GM21737 (cell line): ENCODE measurements around the gene UQCRH.
"Not testable (repeated sequence)": the region's sequence is repeated elsewhere in the genome, so short reads cannot be mapped to it uniquely, and the experiment has no call there.

Experiments used
- ATAC-seq: cut with Tn5 transposase; IDR thresholded peaks from one replicate; pipeline ENCODE4 v1.9.1; 2021; ENCODE audit warnings: mild to moderate bottlenecking, moderate library complexity; ENCODE audit not compliant: unreplicated experiment

UQCRH gene

DNA sequence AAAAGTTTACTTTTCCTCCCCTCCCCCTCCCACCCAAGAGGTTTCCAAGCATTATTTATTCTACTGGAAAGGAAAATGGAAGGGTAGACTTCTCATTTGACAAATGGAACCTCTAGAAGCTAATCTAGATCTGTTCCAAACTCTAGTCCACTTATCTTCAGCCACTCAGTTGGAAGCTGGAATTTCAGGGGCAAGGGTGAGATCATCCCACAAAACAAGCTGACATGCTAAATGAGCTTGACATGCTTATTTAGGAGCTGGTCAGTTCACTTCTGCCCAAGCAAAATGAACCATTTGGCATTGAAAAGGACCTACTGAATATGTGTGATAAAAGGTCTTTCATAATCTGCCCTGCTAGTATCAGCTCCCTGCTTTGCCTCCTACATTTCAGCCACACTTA, 5.1 kb upstream of the UQCRH start:
- ATAC-seq = no peak

DNA sequence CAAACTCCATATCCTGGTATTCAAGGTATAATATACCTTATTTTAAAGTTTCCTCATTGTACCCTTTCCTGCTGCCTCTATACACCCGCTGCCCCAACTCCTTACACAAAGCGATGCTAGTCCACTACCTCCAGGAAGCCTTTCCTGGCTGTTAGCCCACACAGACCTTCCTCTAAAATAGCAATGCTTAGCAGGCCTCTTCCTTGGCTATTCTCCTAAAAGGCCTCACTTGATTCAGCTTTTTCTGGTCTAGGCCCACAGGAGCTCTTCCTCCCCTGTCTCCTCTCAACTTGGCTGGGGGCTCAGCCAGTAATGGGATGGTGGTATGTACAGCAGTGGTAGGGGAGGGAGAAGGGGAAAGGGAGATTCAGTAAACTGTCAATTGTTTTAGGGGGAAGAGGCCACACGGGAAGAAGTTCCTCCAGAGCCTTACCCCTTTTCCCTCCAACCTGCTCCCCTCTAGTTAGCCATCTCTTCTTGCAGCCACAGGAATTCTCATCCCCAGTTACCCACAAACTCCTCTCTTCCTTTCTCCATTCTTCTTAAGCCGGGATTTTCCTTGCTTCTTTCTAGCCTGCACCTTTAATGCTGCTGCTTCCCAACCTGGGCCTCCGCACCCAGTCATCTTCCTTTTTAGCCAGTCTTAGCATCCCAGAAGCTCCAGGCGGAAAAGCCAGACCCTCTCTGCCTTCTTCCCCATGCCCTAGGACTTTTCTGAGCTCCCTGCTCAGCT, 2.7 kb upstream of the UQCRH start:
- ATAC-seq = no peak

DNA sequence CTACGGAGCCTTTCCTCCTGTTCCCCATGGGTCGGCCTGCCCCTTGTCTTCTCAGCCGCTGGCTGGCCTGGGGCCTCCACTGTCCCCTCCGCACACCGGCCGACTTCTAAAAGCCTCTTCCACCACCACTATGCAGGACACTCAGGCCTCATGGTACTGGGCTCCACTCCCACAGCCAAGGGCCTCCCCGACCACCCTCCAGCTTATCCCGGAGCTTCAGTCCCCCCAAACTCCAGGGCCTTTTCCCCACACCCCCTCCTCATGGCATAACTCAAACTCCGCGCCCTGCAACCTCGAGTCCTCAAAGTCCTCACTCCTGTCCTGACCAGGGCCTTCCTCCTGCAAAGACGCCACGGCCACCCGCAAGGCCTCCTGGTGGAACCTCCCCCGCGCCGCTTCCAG, 2.1 kb upstream of the UQCRH start:
- no peak for ATAC-seq

DNA sequence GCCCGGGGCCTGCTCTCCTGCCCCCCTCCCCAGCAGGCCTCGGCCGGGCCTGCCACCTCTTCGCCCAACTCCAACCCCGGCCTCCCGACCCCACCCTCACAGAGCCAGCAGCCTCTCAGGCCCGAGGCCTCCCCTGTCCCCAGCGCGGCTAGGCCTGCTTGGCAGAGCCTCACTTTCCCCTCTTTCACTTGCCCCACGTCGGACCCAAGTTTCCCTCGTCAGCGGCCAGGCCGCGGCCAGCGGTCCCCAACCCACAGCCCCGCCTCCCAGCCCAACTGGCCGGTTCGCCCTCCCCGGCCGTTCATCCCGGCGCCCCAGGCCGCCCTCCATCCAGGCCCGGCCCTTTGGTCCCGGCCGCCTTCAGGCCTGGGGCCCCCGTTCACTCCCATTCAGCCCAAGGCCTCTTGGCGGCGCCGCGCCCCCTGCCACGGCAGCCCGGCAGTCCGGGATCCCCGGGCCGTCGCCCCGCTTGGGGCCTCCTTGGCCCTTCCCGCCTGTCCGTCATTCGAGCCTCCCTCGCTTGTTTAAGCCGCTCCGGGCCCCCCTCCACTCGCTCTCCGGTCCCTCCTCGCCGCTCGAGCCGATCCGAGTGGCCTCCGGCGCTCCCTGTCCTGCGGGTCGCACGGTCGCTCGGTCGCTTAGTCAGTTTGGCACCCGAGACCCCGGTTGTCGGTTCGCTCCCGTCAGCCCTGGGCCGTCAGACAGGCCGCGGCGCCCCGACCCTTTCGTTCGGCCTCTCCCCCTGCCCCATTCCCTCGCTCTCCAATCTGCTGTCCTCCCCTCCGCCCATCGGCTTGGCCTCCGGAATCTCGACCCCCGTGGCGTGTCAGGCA, 1.5 kb upstream of the UQCRH start:
- ATAC-seq = peak; percentile 37

DNA sequence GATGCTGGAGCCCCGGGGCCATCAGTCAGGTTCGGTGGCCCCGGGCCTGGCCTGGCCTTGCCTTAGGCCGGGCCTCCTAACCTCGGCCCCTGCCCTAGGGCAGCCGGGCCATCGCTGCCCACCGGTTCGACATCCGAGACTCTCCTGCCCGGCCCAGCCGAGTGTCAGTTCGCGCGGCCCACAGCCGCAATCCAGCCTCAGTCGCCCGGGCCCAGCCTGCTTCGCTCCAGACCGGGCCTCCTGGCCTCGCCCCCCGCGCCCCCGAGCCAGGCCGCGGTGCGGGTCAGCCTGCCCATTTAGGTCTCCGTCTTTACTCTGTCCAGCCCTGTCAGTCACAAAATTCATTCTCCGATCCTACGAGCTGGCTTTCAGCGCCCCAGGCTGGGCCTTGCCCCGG, 859 bp upstream of the UQCRH start:
- ATAC-seq = peak; percentile 11

DNA sequence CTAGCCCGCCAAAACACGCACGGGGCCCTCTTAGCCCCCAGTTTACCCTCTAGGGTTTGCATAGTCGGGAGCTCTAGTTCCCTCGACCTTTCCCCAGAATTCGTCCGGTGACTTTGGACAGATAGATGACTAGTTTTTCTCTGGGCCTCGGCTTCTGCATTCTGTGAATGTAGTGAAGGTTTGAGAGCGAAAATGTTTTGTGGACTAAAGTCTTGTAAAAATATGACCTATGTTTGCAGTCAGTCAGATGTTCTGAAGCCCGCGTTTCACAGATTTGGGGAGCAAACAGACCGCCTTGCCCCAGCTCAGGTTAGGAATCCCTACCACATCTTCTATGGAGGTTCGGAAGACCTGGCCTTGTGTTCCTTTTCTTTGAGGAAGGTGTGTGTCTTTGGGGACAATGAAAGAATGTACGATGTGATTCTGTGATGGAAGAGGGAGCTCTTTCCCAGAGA, 401 bp downstream of the UQCRH start:
- ATAC-seq = no peak

DNA sequence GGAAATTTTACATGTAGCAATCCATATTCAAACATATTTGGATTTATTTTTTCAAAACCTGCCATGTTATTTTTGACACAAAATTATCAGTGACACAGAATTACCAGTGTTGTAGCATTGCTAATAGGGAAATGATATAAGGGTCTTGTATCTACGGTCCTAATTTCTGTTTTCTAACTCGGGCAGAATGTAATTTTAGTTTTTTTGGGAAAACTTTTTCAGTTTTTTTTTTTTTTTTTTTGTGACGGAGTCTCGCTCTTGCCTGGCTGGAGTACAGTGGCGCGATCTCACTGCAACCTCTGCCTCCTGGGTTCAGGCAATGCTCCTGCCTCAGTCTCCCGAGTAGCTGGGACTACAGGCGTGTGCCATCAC, 2.6 kb downstream of the UQCRH start:
- no peak for ATAC-seq

DNA sequence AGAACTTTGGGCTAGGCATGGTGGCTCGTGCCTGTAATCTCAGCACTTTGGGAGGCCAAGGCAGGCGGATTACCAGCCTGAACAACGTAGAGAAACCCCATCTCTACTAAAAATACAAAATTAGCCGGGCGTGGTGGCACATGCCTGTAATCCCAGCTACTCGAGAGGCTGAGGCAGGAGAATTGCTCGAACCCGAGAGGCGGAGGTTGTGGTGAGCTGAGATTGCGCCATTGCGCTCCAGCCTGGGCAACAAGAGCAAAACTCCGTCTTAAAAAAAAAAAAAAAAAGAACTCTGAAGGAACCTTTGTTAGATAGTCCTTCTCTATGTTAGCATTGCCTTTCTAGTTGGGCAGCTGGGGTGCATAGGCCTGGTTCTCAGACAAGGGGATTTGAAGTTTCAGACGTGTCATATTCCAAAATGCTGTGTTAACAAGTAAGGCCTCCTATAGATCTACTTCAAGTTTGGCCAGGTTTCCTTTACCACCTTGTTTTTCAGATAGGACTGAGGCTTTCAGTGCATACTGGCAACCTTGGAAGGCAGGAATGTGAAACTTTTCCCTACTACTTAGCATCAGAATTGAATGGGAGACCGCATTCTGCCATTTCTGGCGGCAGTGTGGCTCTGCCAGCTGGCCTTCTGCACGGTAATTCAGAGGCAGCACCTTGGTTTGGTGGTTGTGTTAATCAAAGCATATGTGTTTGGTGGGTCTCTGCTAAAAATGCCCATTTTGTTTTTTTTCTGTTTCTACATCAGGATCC, 6.1 kb downstream of the UQCRH start:
- no peak for ATAC-seq

DNA sequence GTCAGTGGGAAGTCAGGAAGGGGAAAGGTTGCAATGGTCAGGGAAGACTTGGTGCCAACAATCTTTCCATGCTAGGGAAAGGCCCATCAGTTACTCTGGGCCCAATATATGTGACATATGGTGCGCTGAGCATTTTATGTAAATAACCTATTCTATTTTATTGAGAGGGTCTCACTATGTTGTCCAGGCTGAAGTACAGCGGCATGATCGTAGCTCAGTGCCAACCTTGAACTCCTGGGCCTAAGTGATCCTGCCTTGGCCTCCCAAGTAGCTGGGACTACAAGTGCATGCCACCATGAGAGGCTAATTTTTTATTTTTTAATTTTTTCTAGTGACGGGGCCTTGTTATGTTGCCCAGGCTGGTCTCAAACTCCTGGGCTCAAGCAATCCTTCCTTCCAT, 6.8 kb downstream of the UQCRH start:
- ATAC-seq = no peak

DNA sequence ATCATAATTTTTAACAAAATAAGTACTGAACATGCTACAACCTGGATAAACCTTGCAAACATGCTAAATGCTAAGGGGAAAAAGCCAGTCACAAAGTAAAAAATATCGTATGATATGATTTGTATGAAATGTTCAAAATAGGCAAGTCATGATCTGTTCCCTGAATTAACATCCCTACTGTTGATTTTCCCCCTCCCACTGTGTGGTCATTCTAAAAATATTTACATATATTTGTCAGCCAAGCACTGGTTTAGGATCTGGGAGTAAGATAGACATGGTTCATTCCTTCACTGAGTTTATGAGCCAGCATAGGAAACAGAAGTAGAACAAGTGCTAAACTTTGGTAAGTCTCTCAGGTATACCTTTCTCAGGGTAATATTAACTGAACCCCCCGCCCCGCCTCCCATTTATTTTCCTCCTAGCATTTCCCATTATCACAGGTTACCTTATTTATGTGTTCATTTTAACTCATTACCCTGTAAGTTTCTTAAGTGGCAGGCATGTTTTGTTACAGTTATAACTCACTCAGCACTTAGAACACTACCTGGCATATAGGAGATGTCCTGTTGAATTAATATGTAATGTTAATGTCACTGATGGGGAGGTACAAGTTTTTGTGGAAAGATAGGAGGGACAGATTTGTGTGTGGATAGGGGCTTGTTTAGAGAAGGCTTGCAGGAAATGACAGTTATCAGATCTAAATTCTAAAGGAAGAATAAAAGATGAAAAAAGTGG, 12.3 kb downstream of the UQCRH start:
- ATAC-seq = no peak

DNA sequence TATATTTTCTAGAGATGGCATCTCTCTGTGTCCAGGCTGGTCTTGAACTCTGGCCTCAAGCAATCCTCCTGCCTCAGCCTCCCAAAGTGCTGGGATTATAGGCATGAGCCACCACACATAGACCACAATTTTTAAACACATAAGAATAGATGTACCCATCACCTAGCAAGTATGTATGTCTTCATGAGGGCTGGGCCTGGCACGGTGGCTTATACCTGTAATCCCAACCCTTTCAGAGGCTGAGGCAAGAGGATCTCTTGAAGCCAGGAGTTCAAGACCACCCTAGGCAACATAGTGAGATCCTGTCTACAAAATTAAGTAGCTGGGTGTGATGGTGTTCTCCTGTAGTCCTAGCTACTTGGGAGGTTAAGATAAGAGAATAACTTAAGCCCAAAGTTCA, 13.8 kb downstream of the UQCRH start:
- no peak for ATAC-seq

DNA sequence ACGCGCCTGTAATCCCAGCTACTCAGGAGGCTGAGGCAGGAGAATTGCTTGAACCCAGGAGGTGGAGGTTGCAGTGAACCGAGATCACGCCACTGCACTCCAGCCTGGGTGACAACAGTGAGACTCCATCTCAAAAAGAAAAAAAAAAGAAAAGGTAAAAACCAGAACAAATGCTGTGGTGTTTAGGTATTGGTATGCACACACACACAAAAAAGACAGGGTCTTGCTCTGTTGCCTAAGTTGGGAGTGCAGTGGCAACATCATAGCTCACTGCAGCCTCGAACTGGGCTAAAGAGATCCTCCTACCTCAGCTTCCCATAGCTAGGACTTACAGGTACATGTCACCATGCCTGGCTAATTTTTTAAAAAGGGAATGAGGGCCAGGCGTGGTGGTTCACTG, 15.8 kb downstream of the UQCRH start:
- not testable (repeated sequence) for ATAC-seq

DNA sequence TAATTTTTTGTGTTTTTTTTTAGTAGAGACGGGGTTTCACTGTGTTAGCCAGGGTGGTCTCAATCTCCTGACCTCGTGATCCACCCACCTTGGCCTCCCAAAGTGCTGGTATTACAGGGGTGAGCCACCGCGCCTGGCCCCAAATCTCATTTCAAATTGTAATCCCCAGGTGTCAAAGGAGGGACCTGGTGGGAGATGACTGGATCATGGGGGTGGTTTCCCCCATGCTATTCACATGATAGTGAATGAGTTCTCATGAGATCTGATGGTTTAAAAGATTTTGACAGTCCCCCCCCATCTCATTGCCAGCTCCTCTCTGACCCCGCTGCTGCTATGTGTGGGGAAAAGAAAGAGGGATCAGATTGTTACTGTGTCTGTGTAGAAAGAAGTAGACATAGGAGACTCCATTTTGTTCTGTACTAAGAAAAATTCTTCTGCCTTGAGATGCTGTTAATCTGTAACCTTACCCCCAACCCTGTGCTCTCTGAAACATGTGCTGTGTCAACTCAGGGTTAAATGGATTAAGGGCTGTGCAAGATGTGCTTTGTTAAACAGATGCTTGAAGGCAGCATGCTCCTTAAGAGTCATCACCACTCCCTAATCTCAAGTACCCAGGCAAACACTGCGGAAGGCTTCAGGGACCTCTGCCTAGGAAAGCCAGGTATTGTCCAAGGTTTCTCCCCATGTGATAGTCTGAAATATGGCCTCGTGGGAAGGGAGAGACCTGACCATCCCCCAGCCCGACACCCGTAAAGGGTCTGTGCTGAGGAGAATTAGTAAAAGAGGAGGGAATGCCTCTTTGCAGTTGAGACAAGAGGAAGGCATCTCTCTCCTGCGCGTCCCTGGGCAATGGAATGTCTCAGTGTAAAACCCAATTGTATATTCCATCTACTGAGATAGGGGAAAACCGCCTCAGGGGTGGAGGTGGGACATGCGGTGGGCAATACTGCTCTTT, 16.7 kb downstream of the UQCRH start:
- ATAC-seq = not testable (repeated sequence)

DNA sequence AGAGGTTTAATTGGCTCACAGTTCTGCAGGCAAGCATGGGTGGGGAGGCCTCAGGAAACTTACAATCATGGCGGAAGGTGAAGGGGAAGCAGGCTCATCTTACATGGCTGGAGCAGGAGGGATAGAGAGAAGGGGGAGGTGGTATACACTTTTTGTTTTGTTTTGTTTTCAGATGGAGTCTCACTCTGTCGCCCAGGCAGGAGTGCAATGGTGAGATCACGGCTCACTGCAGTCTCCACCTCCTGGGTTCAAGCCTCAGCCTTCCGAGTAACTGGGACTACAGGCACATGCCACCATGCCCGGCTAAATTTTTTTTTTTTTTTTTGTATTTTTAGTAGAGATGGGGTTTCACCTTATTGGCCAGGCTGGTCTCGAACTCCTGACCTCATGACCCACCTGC, 18.7 kb downstream of the UQCRH start:
- ATAC-seq = not testable (repeated sequence)

DNA sequence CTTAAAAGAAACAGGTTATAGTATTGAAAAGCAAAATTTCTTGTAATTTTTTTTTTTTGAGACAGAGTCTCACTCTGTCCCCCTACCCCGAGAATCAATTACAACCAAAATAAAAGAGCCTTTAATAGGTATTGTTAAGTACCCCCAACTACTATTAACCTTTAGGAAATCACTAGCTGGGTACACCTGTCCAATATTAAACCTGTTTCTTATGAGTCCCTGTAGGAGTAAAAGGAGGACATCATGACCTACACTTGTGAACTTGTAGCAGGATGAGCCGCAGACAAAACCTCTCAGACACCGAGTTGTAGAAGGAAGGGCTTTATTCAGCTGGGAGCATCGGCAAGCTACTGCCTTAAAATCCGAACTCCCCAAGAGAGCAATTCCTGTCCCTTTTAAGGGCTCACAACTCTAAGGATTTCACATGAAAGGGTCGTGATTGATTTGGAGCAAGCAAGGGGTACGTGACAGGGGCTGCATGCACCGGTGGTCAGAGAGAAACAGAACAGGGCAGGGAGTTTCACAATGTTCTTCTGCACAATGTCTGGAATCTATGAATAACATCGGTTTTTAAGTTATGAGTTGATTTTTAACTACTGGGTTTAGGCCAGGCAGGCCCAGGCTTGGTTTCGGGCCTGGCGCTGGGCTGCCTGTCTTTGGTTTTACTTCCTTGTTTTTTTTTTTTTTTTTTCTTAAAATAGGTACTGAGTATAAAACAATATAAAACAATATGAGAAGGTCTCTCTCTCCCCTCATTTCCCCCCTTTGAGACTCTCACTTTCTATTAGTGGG, 22.0 kb downstream of the UQCRH start:
- ATAC-seq = not testable (repeated sequence)

DNA sequence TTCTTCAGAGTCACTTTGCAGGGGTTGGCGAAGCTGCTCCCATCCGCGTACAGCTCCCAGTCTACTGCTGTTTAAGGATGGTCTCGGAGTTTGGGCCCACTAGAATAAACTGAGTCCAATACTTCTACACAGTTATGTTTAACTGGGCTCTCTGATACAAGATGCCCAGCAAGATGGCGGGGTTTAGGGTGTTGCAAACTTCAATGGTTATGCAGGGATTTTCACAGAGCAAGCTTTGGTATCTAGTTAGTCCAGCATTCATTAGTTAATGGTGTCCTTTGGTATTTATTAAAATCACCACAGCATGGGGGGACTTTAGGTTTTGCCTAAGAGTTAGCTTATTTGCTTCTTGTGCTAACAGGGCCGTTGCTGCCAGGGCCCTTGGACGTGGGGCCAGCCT, 24.7 kb downstream of the UQCRH start:
- not testable (repeated sequence) for ATAC-seq

DNA sequence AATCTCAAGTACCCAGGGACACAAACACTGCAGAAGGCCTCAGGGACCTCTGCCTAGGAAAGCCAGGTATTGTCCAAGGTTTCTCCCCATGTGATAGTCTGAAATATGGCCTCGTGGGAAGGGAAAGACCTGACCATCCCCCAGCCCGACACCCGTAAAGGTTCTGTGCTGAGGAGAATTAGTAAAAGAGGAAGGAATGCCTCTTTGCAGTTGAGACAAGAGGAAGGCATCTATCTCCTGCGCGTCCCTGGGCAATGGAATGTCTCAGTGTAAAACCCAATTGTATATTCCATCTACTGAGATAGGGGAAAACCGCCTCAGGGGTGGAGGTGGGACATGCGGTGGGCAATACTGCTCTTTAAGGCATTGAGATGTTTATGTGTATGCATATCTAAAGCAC, 26.3 kb downstream of the UQCRH start:
- not testable (repeated sequence) for ATAC-seq

DNA sequence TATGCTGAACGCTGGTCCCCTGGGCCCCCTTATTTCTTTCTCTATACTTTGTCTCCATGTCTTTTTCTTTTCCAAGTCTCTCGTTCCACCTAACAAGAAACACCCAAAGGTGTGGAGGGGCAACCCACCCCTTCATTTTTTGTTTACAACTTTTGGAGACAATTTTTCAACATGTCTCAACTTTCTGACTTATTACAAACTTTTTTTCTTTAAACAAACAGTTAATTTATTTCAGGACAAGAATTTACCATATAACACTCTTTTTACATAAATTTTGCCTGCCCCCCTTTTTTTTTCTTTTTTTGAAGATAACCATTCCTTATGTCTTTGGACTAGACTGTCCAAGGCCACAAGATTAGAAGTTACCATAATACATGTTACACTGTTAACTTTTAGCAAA, 26.9 kb downstream of the UQCRH start:
- ATAC-seq = not testable (repeated sequence)
